ENCODE measurements around the gene PLXNB2.

GRCh38 chr22:50248196-50249081, 59.0 kb downstream of the PLXNB2 start:
- no peak for TF ChIP-seq CTCF (conservative IDR thresholded peaks at IDR 0.05)
- no peak for TF ChIP-seq ZFX (IDR thresholded peaks at IDR 0.05)
